Amniotic stem cell (primary cell): ENCODE data around the gene ARIH1.
"Not testable (repeated sequence)": the region's sequence is repeated elsewhere in the genome, so short reads cannot be mapped to it uniquely, and the experiment has no call there.

ENCODE experiments used
- DNase-seq: peaks from one replicate; lab custom pipeline; 2025; lab: John Stamatoyannopoulos, UW

ARIH1 gene

DNA sequence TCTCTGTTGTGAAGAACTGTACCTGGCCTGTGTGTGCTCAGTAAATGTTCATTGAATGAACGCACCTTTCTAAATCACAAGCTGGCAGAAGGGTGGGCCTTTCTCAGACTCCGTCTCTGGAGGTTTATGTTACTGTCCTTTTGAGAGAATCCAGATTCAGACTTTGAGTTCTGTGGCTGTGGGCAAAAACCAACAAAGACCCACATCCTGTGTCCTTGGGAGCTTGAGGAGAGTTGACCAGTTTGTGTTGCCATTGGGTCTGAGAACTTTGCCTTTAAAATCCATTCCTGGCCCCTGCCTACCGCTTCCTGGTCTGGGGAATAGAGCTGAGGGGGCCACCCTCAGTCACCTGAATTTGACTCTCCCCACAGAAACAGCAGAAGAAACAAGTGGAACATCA is 134.0 kb downstream of the ARIH1 start:
- not testable (repeated sequence) for DNase-seq

DNA sequence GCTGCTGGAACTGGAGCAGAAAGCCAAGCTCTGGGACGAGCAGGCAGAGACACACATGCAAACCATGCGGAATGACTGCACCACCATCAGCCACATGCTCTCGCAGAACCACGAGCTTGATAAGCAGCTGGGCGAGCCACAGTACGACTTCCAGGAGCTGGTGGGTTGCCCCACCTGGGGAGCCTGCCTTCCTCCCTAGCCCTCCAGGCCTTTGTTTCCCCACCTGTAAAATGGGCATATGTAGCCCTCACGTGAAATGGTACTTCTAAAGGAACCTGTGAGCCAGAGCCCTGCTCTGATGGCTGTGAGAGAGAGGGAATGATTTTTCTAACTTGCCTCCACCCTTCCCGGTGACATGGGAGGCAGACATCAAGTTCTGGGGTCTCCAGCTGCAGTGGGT is 135.7 kb downstream of the ARIH1 start:
- no peak for DNase-seq

DNA sequence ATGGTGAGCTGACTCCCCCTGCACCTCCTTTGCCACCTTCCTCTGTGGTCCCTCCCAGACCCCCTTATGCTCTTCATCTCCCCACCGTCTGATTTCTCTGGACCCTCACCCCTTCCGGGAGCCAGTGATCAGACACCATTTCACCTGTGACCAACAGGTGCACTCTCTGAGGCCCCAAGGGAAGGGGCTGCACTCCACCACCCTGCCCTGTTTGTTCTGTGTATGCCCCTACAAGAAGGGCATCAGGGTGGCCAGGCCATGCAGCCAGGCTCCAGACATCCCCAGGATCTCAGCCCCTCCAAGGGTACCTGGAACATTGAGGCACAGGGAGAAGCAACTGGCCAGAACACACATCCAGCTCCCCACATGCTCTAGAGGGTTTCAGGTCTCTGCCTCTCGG is 138.2 kb downstream of the ARIH1 start:
- not testable (repeated sequence) for DNase-seq

DNA sequence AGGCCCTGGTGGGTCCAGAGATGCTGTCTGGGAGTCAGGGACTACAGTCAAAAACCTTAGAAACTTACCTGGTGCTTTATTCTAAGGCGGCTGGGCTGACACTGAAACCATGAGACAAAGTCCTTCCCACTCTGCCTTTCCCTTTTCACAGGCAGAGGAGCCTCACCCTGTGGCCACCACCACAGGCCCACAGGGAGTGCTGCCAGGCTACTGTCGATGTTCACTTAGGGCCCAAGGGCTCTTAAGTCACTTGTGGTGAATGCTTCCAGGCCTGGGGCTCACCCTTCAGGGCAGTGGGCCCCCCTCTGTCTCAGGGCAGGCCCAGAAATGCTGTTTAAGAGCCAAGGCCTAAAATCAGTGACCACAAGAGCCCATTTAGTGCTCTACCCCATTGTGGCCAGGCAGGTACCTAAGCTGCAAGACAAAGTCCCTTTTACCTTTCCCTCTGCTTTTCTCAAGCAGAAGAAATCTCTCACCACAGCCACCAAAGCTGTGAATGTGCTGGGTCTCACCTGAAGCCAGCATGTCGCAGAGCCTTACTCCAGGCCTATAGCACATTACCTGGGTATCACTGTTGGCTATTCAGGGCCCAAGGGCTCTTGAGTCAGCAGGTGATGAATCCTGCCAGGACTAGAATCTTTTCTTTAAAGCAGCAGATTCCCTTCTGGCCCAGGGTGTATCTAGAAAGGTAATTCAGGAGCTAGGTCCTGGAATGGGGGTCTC is 140.8 kb downstream of the ARIH1 start:
- no peak for DNase-seq

DNA sequence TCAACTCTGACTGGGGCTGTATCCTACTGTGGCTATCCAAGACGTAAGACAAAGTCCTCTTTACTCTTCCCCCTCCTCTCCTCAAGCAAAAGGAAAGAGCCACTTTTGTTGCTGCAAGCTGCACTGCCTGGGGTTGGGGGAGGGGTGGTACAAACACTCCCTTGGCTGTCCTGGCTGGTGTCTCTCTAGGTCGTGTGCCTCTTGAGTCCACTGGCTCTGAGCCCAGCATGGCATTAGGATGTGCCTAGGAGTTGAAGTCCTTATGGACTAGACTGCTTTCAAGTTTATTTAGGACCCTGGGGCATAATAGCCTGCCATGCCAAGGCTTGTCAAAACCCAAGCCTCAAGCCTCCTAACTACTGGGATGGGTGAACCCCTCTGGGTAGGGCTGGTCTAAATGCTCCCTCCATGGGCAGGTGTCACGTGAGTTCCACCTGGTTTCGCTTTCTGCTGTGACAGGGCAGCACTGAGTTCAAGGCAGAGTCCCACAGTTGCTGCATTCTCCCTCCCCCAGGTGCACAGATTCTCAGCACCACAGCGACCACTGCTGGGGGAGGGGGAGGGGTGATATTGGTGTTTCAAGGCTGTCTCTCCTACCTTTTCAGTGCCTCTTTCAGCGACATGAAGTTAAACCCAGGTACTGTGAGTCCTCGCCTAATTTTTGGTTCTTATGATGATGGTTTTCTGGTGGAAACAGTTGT is 141.6 kb downstream of the ARIH1 start:
- DNase-seq = not testable (repeated sequence)

DNA sequence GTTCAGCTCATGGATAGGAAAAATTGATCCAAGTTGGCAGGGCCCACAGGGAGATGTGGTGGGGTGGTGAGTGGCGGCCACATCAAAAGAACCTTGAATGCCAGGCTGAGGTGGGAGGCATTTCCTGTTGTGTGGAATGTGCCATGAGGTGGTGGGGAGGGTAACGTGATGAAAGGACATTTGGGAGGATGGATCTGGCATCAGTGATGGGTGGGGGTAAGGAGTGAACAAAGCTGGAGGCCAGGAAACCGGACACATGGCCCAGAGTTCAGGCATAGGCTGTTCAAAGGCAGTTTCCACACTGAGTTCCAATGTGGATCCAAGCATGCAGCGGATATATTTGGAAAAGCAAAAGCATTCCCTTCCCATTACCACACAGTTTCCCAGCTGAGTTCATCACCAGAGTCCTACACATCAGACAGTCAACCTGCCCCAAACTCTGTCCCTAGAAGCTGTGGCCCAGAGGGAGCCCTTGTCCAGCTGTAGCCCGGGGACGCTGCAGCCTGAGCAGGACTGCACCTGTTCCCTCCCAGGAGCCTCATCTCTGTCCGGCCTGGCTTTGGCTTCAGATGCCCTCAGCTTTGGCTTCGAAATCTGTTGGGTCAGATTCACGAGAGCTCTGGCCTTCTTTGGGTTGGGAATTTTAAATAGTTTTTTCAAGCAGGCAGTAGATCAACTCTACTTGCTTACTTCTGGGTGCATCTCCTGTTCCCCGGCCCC is 142.5 kb downstream of the ARIH1 start:
- DNase-seq = no peak

DNA sequence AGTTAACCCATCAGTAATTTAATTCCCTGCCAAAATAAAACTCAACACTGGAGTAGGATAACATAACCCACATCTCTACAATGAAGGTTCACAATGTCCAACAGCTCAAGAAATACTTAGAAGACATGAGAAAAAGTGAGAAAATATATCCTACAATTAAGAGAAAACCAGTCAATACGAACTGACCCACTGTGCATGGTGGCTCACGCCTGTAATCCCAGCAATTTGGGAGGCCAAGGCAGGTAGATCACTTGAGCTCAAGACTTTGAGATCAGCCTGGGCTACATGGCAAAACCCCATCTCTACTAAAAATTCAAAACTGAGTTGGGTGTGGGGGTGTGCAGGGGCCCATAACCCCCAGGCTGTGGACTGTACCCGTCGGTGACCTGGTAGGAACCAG is 149.7 kb downstream of the ARIH1 start:
- DNase-seq = not testable (repeated sequence)

DNA sequence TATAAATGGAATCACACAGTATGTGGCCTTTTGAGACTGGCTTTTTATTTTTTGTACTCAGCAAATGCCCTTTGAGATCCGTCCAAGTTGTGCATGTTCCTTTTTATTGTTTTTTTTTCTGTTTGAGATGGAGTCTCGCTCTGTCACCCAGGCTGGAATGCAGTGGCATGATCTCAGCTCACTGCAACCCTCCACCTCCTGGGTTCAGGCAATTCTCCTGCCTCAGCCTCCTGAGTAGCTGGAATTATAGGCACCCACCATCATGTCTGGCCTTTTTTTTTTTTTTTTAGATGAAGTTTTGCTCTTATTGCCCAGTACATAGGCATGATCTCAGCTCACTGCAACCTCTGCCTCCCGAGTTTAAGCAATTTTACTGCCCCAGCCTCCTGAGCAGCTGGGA is 152.0 kb downstream of the ARIH1 start:
- DNase-seq = not testable (repeated sequence)

DNA sequence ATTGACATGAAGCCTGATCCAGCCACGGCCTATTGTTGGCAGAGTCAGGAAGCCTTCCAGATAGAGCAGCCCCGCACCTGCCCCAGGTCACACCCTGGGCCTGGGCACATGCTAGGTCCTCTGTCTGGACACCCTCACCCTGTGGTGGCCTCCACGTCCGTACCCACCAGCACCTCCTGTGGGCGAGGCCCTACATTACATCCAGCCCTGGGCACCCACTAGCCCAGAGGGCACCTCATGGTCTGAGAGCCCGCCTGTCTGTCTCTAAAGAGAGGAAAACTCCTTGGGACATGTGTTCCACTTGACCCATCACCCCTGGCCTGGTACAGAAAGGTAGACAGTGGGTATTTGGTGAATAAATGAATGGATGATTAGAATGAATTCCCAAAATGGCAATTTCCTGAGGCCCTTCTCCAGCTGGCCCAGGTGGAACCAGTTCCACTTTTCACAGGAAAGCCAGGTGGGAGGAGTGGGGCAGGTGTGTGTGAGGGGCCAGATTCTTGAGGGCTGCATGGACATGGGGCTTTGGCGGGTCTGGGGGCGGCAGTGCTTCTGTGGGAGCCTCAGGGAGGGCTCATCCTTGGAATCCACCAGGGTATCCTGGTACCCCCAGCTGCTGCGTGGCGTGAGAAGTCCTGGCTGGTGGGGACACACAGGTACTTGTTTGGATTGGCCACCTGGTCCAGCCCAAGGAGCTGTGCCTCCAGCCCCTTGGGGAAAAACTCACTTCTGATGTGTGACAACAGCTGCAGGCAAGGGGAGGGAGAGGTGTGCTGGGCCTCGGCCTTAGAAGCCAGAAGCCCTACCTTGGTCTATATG is 154.3 kb downstream of the ARIH1 start:
- not testable (repeated sequence) for DNase-seq

DNA sequence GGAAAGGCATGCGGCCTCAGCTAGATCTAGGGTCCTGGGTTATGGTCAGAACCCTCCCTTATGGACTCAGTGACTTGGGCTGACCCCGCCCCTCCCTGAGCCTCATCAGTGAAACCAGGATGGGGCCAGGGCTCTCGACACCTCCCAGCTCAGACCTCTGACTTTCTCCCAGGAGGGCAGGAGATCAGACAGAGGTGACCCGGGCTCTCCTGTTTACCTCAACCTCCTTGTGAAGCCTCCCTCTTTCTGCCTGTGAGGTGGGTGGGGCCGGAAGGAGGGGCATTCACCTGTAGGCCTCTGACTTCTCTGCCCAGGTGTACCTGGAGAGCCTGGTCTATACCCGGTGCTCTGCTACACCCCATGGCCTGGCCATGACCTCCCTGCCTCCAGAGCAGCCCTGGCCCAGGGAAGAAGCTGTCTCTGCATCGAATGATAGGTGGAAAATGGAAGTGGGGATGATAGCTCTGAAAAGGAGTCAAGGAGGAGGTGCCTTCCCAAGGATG is 155.0 kb downstream of the ARIH1 start:
- not testable (repeated sequence) for DNase-seq

DNA sequence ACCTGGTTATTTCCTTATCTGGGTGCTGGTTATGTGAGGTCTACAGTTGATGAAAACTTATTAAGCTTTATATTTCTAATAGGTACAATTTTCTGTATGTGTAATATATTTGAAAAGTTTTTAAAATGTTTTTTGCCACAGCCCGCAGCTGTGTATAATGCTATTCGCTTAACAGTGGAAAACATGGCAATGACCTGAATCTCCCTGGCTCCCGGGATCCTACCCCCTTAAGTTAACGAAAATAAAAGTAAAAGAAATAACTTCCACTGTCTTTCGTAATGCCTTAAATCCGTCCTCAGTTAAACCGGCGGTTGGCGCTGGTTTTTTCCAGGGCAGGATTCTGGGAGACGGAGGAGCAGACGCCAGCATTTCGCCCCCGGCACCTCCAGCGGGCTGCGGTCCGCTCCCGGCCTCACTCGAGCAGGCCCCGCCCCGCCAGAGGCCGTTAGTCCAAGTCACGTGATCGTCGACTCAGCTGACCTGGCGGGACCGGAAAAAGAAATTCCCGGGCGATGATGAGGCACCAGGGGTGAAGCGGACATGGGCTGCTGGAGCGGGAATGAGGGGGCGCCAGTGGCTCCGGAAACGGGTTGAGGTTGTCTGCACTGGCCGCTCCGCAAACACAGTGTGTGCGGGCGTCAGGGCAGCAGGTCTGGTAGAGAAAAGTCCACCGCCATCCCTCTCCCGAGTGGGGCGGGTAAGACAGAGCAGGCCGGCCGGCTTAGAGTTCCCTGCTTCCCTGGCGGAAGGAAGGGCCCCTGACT is 162.6 kb downstream of the ARIH1 start:
- not testable (repeated sequence) for DNase-seq

DNA sequence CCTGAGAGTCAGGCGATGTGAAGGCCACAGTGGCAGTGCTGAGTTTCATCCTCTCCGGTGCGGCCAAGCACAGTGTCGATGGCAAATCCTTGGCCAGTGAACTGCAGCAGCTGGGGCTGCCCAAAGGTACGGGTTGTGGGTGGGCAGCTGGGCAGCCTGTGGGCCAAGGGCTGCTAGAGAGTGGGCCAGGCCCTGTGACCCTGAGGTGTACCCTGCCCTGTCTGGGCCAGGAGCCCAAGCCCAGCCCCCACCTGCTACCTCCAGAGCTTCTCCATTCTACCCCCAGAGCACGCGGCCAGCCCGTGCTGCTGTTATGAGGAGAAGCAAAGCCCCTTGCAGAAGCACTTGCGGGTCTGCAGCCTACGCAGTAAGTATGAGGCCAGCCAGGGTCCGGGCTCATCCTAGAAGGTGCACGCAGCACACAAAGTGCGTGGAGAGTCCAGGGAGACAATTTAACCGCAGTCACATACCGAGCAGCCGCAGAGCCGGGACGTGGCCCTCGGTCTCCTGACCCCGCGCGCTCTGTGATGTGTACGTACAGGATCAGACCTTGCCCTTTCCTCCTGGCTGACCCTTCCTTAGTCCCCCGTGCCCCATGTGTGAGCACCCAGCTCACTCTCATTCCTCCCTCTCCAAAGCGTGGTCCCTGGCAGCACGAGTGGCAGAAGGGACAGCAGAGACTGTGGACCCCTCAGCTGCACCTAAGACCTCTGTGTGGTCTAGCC is 165.8 kb downstream of the ARIH1 start:
- not testable (repeated sequence) for DNase-seq

DNA sequence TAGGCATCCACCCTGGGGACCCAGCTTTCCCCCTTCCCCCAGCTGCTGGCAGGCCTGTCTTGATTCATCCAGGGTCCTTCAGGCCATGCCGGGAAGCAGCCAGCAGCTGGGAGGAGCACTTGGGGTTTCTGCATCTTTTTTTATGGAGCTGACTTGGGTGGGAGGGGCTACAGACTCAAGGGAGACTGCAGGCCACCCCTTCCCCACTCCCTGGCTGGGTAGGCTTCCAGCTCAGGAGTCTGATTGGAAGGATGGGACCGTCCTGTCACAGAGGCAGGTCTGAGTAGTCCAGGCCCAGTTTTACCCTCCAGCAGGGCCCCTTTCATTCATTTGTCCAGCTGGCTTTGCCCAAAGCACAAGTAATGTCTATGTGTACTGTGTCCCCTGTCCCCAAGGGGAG is 168.1 kb downstream of the ARIH1 start:
- not testable (repeated sequence) for DNase-seq

DNA sequence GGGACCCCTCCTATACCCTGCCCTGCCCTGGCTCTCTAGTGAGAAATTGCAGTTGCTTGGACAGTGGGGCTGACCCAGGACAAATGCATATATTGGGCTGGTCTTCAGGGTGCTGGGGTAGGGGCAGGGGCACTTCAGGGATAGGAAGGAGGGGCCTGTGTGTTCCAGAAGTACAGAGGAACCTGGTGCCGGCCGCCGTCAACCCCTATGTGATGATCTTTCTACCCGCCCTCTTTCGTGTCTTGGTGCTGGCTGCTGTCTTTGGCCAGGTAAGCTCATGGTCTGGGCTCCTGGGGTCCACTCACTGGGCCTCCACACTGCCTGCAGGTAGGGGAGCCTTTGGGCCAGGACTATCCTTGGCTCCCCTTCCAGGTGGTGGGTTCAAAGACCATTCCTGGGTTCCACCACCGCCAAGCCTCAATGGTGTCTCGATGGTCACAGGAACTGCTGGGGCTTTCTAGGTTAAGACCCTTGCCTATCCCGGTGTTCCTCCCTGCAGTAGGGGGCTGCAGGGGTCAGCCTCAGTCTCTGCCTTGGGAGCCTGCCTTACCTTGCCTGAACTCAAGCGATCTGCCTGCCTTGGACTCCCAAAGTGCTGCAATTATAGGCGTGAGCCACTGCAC is 174.6 kb downstream of the ARIH1 start:
- DNase-seq = not testable (repeated sequence)
